Measurements from ENCODE around the gene OR2Y1.

The OR2Y1 gene

GRCh38 chr5:180720486-180720885, 19.4 kb downstream of the OR2Y1 start:
- no peak for TF ChIP-seq CTCF (IDR thresholded peaks at IDR 0.05)

- no peak for TF ChIP-seq CTCF (IDR thresholded peaks at IDR 0.05)
Observed at GRCh38 chr5:180719781-180720180, 20.1 kb downstream of the OR2Y1 start.

GRCh38 chr5:180718810-180719453, 20.9 kb downstream of the OR2Y1 start:
- TF ChIP-seq CTCF (IDR thresholded peaks at IDR 0.05): peak; percentile 74

GRCh38 chr5:180717989-180718388, 21.9 kb downstream of the OR2Y1 start:
- no peak for TF ChIP-seq CTCF (IDR thresholded peaks at IDR 0.05)

- no peak for TF ChIP-seq CTCF (IDR thresholded peaks at IDR 0.05)
Observed at GRCh38 chr5:180704362-180704761, 35.5 kb downstream of the OR2Y1 start.

- no peak for TF ChIP-seq CTCF (IDR thresholded peaks at IDR 0.05)
Observed at GRCh38 chr5:180703912-180704311, 35.9 kb downstream of the OR2Y1 start.

GRCh38 chr5:180699042-180699441, 40.8 kb downstream of the OR2Y1 start:
- TF ChIP-seq CTCF (IDR thresholded peaks at IDR 0.05): no peak

- no peak for TF ChIP-seq CTCF (IDR thresholded peaks at IDR 0.05)
Observed at GRCh38 chr5:180696116-180696515, 43.7 kb downstream of the OR2Y1 start.

Measured in LNCAP (cell line).